NB4 (cell line): ENCODE results near the gene HRCT1.

Experiments
- DNase-seq: peaks from one replicate; pipeline ENCODE4 v3.0.0; 2010; ENCODE audit warnings: low read depth
- H3K4me3 ChIP-seq: one replicate; pipeline ENCODE4 v1.5.1; 2011; ENCODE audit warnings: mild to moderate bottlenecking, low read depth, low read length, moderate library complexity
- CTCF ChIP-seq: IDR thresholded peaks from one replicate; pipeline ENCODE4 v1.5.1; 2012; ENCODE audit warnings: low read depth, low read length
- MYC ChIP-seq: IDR thresholded peaks from 2 replicates; pipeline ENCODE4 v1.6.1; 2011; ENCODE audit warnings: low read depth, low read length
- POLR2A ChIP-seq: IDR thresholded peaks from 2 replicates; pipeline ENCODE4 v1.6.1; 2011; ENCODE audit warnings: mild to moderate bottlenecking; ENCODE audit not compliant: insufficient read length; ENCODE audit errors: extremely low read depth
- TF ChIP-seq, protein P1 (sequence below): IDR thresholded peaks from 2 replicates; pipeline ENCODE4 v1.6.1; 2011; ENCODE audit warnings: low read depth, low read length

The HRCT1 gene

DNA sequence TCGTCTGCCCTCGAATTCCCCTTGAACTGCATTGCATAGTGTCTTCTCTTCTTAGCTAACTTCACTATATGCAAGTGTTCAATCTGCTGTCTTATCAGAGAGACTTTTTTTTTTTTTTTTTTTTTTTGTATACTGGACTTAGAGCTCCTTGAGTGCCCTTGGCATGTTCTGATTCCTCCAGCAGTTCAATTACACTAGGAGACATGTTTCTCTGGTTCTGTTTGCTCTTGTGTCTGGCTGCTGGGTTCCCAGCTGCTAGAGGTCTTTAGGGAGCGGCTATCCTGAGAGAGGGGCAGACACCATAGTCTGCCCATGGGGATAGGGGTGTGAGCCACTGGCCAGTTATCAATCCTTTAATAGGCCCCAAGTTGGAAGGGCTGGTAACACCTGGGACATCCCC, 38.8 kb downstream of the HRCT1 start:
- no peak for DNase-seq
- H3K4me3 ChIP-seq = no peak overlapping the region
- TF ChIP-seq POLR2A (no peak), CTCF (no peak), MYC (no peak)
- TF ChIP-seq, protein P1, sequence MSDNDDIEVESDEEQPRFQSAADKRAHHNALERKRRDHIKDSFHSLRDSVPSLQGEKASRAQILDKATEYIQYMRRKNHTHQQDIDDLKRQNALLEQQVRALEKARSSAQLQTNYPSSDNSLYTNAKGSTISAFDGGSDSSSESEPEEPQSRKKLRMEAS = no peak

- no peak overlapping the region for H3K4me3 ChIP-seq
- TF ChIP-seq POLR2A = no peak
- TF ChIP-seq CTCF = peak; percentile 75
- DNase-seq = peak; percentile 61
Observed at GRCh38 chr9:35945341-35946018, 39.5 kb downstream of the HRCT1 start.

GRCh38 chr9:35948451-35948850, 42.4 kb downstream of the HRCT1 start:
- DNase-seq = no peak
- H3K4me3 ChIP-seq = no peak overlapping the region
- TF ChIP-seq, protein P1 = no peak
- no peak for TF ChIP-seq POLR2A
- no peak for TF ChIP-seq CTCF
- TF ChIP-seq MYC = no peak

GRCh38 chr9:35948901-35949318, 42.9 kb downstream of the HRCT1 start:
- TF ChIP-seq MYC = no peak
- no peak for TF ChIP-seq CTCF
- DNase-seq = no peak
- no peak overlapping the region for H3K4me3 ChIP-seq

- DNase-seq = no peak
- no peak overlapping the region for H3K4me3 ChIP-seq
- no peak for TF ChIP-seq POLR2A
- TF ChIP-seq, protein P1 = no peak
- no peak for TF ChIP-seq MYC
- TF ChIP-seq CTCF = no peak
Observed at GRCh38 chr9:35951736-35952135, 45.7 kb downstream of the HRCT1 start.

GRCh38 chr9:35952526-35953191, 46.7 kb downstream of the HRCT1 start:
- no peak overlapping the region for H3K4me3 ChIP-seq
- no peak for DNase-seq

More at GRCh38 chr9:35952526-35953191, 46.7 kb downstream of the HRCT1 start:
- TF ChIP-seq CTCF = no peak
- TF ChIP-seq, protein P1 = no peak
- TF ChIP-seq POLR2A = no peak
- TF ChIP-seq MYC = no peak
